IgD-negative memory B cell (primary cell): ENCODE data around the gene PROM1. TPM values are rescaled to one million over a fixed set of nuclear protein-coding genes. Genes with fewer than 3 reads are reported as not detected.

Experiments
- H3K27ac Mint-ChIP-seq, 3 donors: one replicate each; pipeline ENCODE4 v1.8.0; 2020 to 2022; ENCODE audit warnings: mild to moderate bottlenecking in 3 of 3, mixed read lengths in 3 of 3, moderate library complexity in 1 of 3
- H3K27me3 Mint-ChIP-seq: one replicate; pipeline ENCODE4 v1.8.0; 2021; ENCODE audit warnings: mixed read lengths
- H3K36me3 Mint-ChIP-seq: one replicate; pipeline ENCODE4 v1.8.0; 2020; ENCODE audit warnings: mild to moderate bottlenecking, mixed read lengths
- H3K4me1 Mint-ChIP-seq, 3 donors: one replicate each; pipeline ENCODE4 v1.8.0; 2020 to 2022; ENCODE audit warnings: mixed read lengths in 3 of 3, mild to moderate bottlenecking in 1 of 3
- H3K4me3 Mint-ChIP-seq, 4 donors: one replicate each; pipeline ENCODE4 v1.8.0; 2020 to 2022; ENCODE audit warnings: mild to moderate bottlenecking in 4 of 4, mixed read lengths in 4 of 4, moderate library complexity in 3 of 4
- H3K9me3 Mint-ChIP-seq, 3 donors: one replicate each; pipeline ENCODE4 v1.8.0; 2020 to 2021; ENCODE audit warnings: mixed read lengths in 3 of 3, mild to moderate bottlenecking in 1 of 3
- polyA plus RNA-seq: library from polyadenylated mRNA; unstranded; fragments of 300-500 nt; fragmentation: Illumina TruSeq; gene quantifications from one replicate; pipeline ENCODE4 v1.2.3, GENCODE V29; 2021

Gene PROM1
- polyA plus RNA-seq, 1 donor from 2014 or later = not detected

- Mint-ChIP-seq H3K27ac (no peak overlapping the region), H3K27me3 (peaks cover 41% of the 10 kb centered on the region), H3K4me3 (no peak overlapping the region), H3K4me1 (peaks cover under 1 to 5% (median under 1%) of the 10 kb centered on the region in 3 donors), H3K9me3 (peaks cover 0 to 5% (median 0%) of the 10 kb centered on the region in 3 donors), H3K36me3 (peaks cover 2% of the 10 kb centered on the region)
Measured at GRCh38 chr4:16089156-16089555, 5.3 kb upstream of the PROM1 start.

GRCh38 chr4:16088601-16089000 is 4.8 kb upstream of the PROM1 start:
- no peak overlapping the region for H3K27ac Mint-ChIP-seq
- H3K36me3 Mint-ChIP-seq = peaks cover 2% of the 10 kb centered on the region
- H3K9me3 Mint-ChIP-seq = peaks cover 0 to 5% (median 0%) of the 10 kb centered on the region in 3 donors
- H3K4me1 Mint-ChIP-seq = peaks cover 3 to 6% (median 4%) of the 10 kb centered on the region in 3 donors
- H3K4me3 Mint-ChIP-seq = no peak overlapping the region
- H3K27me3 Mint-ChIP-seq = peaks cover 45% of the 10 kb centered on the region

GRCh38 chr4:16085822-16086221 is 2.0 kb upstream of the PROM1 start:
- Mint-ChIP-seq H3K4me1 (peaks cover 10 to 14% (median 11%) of the 10 kb centered on the region in 3 donors), H3K27me3 (peaks cover 51% of the 10 kb centered on the region), H3K9me3 (peaks cover 0 to 1% (median 0%) of the 10 kb centered on the region in 3 donors), H3K36me3 (no peaks in the 10 kb centered on the region), H3K27ac (no peak overlapping the region), H3K4me3 (no peak overlapping the region)

- Mint-ChIP-seq H3K4me3 (peak overlapping the region; percentile 48 to 81 (median 66)), H3K27ac (no peak overlapping the region), H3K36me3 (no peaks in the 10 kb centered on the region), H3K4me1 (peaks cover 10 to 14% (median 11%) of the 10 kb centered on the region in 3 donors), H3K9me3 (peaks cover 0 to 1% (median 0%) of the 10 kb centered on the region in 3 donors), H3K27me3 (peaks cover 60% of the 10 kb centered on the region)
Measured at GRCh38 chr4:16082426-16083240, 1.2 kb downstream of the PROM1 start.

GRCh38 chr4:16082041-16082425 is 1.8 kb downstream of the PROM1 start:
- peak overlapping the region; percentile 13 to 53 (median 47) for H3K4me3 Mint-ChIP-seq
- H3K9me3 Mint-ChIP-seq = peaks cover 0 to 1% (median 0%) of the 10 kb centered on the region in 3 donors
- H3K27me3 Mint-ChIP-seq = peaks cover 65% of the 10 kb centered on the region
- H3K36me3 Mint-ChIP-seq = no peaks in the 10 kb centered on the region
- no peak overlapping the region for H3K27ac Mint-ChIP-seq
- H3K4me1 Mint-ChIP-seq = peaks cover 10 to 14% (median 11%) of the 10 kb centered on the region in 3 donors

- Mint-ChIP-seq H3K9me3 (no peaks in the 10 kb centered on the region), H3K4me3 (no peak overlapping the region), H3K27me3 (peaks cover 50% of the 10 kb centered on the region)
Measured at GRCh38 chr4:16079046-16079445, 4.8 kb downstream of the PROM1 start.

GRCh38 chr4:16078195-16078760 is 5.5 kb downstream of the PROM1 start:
- Mint-ChIP-seq H3K9me3 (no peaks in the 10 kb centered on the region), H3K4me1 (peaks cover 7 to 8% (median 8%) of the 10 kb centered on the region in 3 donors), H3K4me3 (no peak overlapping the region), H3K36me3 (no peaks in the 10 kb centered on the region), H3K27ac (no peak overlapping the region), H3K27me3 (peaks cover 47% of the 10 kb centered on the region)

More at GRCh38 chr4:16079046-16079445, 4.8 kb downstream of the PROM1 start:
- Mint-ChIP-seq H3K36me3 (no peaks in the 10 kb centered on the region), H3K4me1 (peaks cover 8 to 10% (median 9%) of the 10 kb centered on the region in 3 donors), H3K27ac (no peak overlapping the region)

GRCh38 chr4:16077786-16078185 is 6.0 kb downstream of the PROM1 start:
- Mint-ChIP-seq H3K36me3 (no peaks in the 10 kb centered on the region), H3K27ac (no peak overlapping the region), H3K9me3 (no peaks in the 10 kb centered on the region), H3K27me3 (peaks cover 47% of the 10 kb centered on the region), H3K4me3 (no peak overlapping the region), H3K4me1 (peaks cover 5 to 8% (median 8%) of the 10 kb centered on the region in 3 donors)

- H3K36me3 Mint-ChIP-seq = no peaks in the 10 kb centered on the region
- no peak overlapping the region for H3K27ac Mint-ChIP-seq
- no peak overlapping the region for H3K4me3 Mint-ChIP-seq
- H3K9me3 Mint-ChIP-seq = no peaks in the 10 kb centered on the region
- no peaks in the 10 kb centered on the region for H3K4me1 Mint-ChIP-seq
- peaks cover 46% of the 10 kb centered on the region for H3K27me3 Mint-ChIP-seq
Measured at GRCh38 chr4:16075975-16076757, 7.7 kb downstream of the PROM1 start.

- Mint-ChIP-seq H3K27ac (no peak overlapping the region), H3K4me1 (no peaks in the 10 kb centered on the region), H3K9me3 (no peaks in the 10 kb centered on the region), H3K27me3 (peaks cover 44% of the 10 kb centered on the region), H3K4me3 (no peak overlapping the region), H3K36me3 (no peaks in the 10 kb centered on the region)
Measured at GRCh38 chr4:16075061-16075460, 8.8 kb downstream of the PROM1 start.

GRCh38 chr4:16072168-16072567 is 11.7 kb downstream of the PROM1 start:
- H3K27ac Mint-ChIP-seq = no peak overlapping the region
- H3K9me3 Mint-ChIP-seq = no peaks in the 10 kb centered on the region
- H3K36me3 Mint-ChIP-seq = no peaks in the 10 kb centered on the region
- H3K4me1 Mint-ChIP-seq = no peaks in the 10 kb centered on the region
- no peak overlapping the region for H3K4me3 Mint-ChIP-seq
- peaks cover 32% of the 10 kb centered on the region for H3K27me3 Mint-ChIP-seq

GRCh38 chr4:16070203-16070602 is 13.6 kb downstream of the PROM1 start:
- Mint-ChIP-seq H3K27ac (no peak overlapping the region), H3K4me3 (no peak overlapping the region), H3K27me3 (peaks cover 22% of the 10 kb centered on the region), H3K4me1 (no peaks in the 10 kb centered on the region), H3K36me3 (no peaks in the 10 kb centered on the region), H3K9me3 (no peaks in the 10 kb centered on the region)

GRCh38 chr4:16067515-16067914 is 16.3 kb downstream of the PROM1 start:
- Mint-ChIP-seq H3K4me3 (no peak overlapping the region), H3K27ac (no peak overlapping the region), H3K36me3 (no peaks in the 10 kb centered on the region), H3K27me3 (peaks cover 20% of the 10 kb centered on the region), H3K9me3 (peaks cover 0 to 4% (median 2%) of the 10 kb centered on the region in 3 donors), H3K4me1 (no peaks in the 10 kb centered on the region)

GRCh38 chr4:16066586-16067128 is 17.2 kb downstream of the PROM1 start:
- peaks cover 0 to 4% (median 2%) of the 10 kb centered on the region in 3 donors for H3K9me3 Mint-ChIP-seq
- H3K4me1 Mint-ChIP-seq = no peaks in the 10 kb centered on the region
- peaks cover 20% of the 10 kb centered on the region for H3K27me3 Mint-ChIP-seq
- H3K27ac Mint-ChIP-seq = no peak overlapping the region
- no peaks in the 10 kb centered on the region for H3K36me3 Mint-ChIP-seq
- H3K4me3 Mint-ChIP-seq = no peak overlapping the region

- Mint-ChIP-seq H3K4me1 (no peaks in the 10 kb centered on the region), H3K36me3 (no peaks in the 10 kb centered on the region), H3K9me3 (peaks cover 0 to 4% (median 4%) of the 10 kb centered on the region in 3 donors), H3K27me3 (peaks cover 21% of the 10 kb centered on the region), H3K27ac (no peak overlapping the region), H3K4me3 (no peak overlapping the region)
Measured at GRCh38 chr4:16065066-16065465, 18.8 kb downstream of the PROM1 start.
